Aorta (tissue), 5 donors: ENCODE results near the gene SIPA1. TPM values are rescaled to one million over a fixed set of nuclear protein-coding genes. Genes with fewer than 3 reads are reported as not detected.
A peak's percentile ranks its signal among the peaks of the same experiment; 100 is the strongest.
"Not testable (repeated sequence)": the region's sequence is repeated elsewhere in the genome, so short reads cannot be mapped to it uniquely, and the experiment has no call there.

ENCODE experiments used
- ATAC-seq: fragments of 200-7000 bp; cut with Tn5 transposase; one replicate; pipeline ENCODE4 v1.9.1; 2022; ENCODE audit warnings: moderate library complexity; ENCODE audit not compliant: low FRiP score
- DNase-seq, 2 donors: peaks; one replicate each; pipeline ENCODE4 v3.0.0-alpha.2; 2020
- H3K27ac ChIP-seq, 2 donors: one replicate each; pipeline ENCODE4 v1.5.1; 2013; ENCODE audit warnings: low read length in 2 of 2, mild to moderate bottlenecking in 2 of 2, moderate library complexity in 2 of 2, control low read depth in 1 of 2, inconsistent platforms in 1 of 2, low read depth in 1 of 2
- H3K27me3 ChIP-seq, 2 donors: one replicate each; pipeline ENCODE4 v1.6.1; 2013; ENCODE audit warnings: control low read depth in 1 of 2, low read length in 1 of 2, mild to moderate bottlenecking in 1 of 2, moderate library complexity in 1 of 2; ENCODE audit not compliant: insufficient read depth in 2 of 2, control insufficient read depth in 1 of 2
- H3K36me3 ChIP-seq, 2 donors: one replicate each; pipeline ENCODE4 v1.6.1; 2013; ENCODE audit warnings: control low read depth in 1 of 2, low read length in 1 of 2, mild to moderate bottlenecking in 1 of 2; ENCODE audit not compliant: insufficient read depth in 2 of 2, control insufficient read depth in 1 of 2
- H3K4me1 ChIP-seq, 2 donors: one replicate each; pipeline ENCODE4 v1.6.1; 2013; ENCODE audit warnings: low read length in 2 of 2, control low read depth in 1 of 2, mild to moderate bottlenecking in 1 of 2, moderate library complexity in 1 of 2; ENCODE audit not compliant: insufficient read depth in 2 of 2, control insufficient read depth in 1 of 2
- H3K4me3 ChIP-seq, 2 donors: one replicate each; pipeline ENCODE4 v1.5.1; 2013; ENCODE audit warnings: low read length in 2 of 2, control low read depth in 1 of 2, mild to moderate bottlenecking in 1 of 2
- H3K9me3 ChIP-seq: one replicate; pipeline ENCODE4 v1.6.1; 2013; ENCODE audit warnings: mild to moderate bottlenecking, low read length; ENCODE audit not compliant: control insufficient read depth
- WGBS, 2 donors: extraction: QIAGEN DNeasy Blood & Tissue Kit; methylation state at CpG; one replicate each; pipeline ENCODE4 v1.1.7; 2013; 5-methylcytosine and 5-hydroxymethylcytosine counted together
- intact Hi-C, 2 donors: fragments of 100-400 bp; cut with DNase I; formaldehyde crosslinking; loops; one replicate each; pipeline versions ENCODE4 v1.14.2 to v1.15.0; 2022
- polyA plus RNA-seq, 2 donors: library from polyadenylated mRNA; stranded (reverse); fragments of 200-250 nt; gene quantifications; one replicate each; pipeline ENCODE4 v1.2.3, GENCODE V29; 2013
- total RNA-seq, 2 donors: library from RNA; stranded (reverse); fragmentation: NEBNext Ultra II Directional; extraction: Animal tissue kit (Norgen Biotek cat#: 25700); gene quantifications; one replicate each; pipeline ENCODE4 v1.2.1, GENCODE V29; 2021
- donor health status: healthy with polysubstance abuse.
- donor health status: Bipolar disorder and iron deficiency.
- donor health status: DM: no; HTN: no; CAD: no.
- donor health status: DM: no; HTN: no; CAD: no.
- donor health status: DM: yes; HTN: yes; CAD: no.

SIPA1 gene
- total and polyA plus RNA-seq, 4 donors: 25.2 to 147 (median 71.0) TPM

GRCh38 chr11:65636108-65637031 is 1.5 kb upstream of the SIPA1 start:
- ATAC-seq: no peak
- Histone ChIP-seq H3K9me3 (no peaks in the 10 kb centered on the region), H3K27me3 (no peaks in the 10 kb centered on the region), H3K4me1 (no peaks in the 10 kb centered on the region), H3K36me3 (peaks cover 0 to 6% of the 10 kb centered on the region in 2 donors), H3K27ac (no peak overlapping the region), H3K4me3 (no peak overlapping the region)
- intact Hi-C loops: no loop called here
- DNase-seq: no peak
- 92% methylated on average over 26 to 28 of the region's 28 CpGs for WGBS, 2 donors

GRCh38 chr11:65637032-65637557 is 806 bp upstream of the SIPA1 start:
- no peak overlapping the region for H3K4me3 ChIP-seq
- H3K9me3 ChIP-seq: no peaks in the 10 kb centered on the region
- 89 to 92% methylated on average over 3 of the region's 3 CpGs for WGBS, 2 donors
- intact Hi-C loops: no loop called here
- H3K36me3 ChIP-seq: peaks cover 0 to 6% of the 10 kb centered on the region in 2 donors
- no peaks in the 10 kb centered on the region for H3K27me3 ChIP-seq
- ATAC-seq (no peak), DNase-seq (no peak)
- no peaks in the 10 kb centered on the region for H3K4me1 ChIP-seq
- no peak overlapping the region for H3K27ac ChIP-seq

GRCh38 chr11:65639228-65639597 is 1.3 kb downstream of the SIPA1 start:
- ATAC-seq, H3K36me3 ChIP-seq, DNase-seq, H3K4me1 ChIP-seq, intact Hi-C loops, H3K27me3 ChIP-seq, H3K27ac ChIP-seq, H3K9me3 ChIP-seq, H3K4me3 ChIP-seq: not testable (repeated sequence)
- WGBS, 2 donors: 93 to 95% methylated on average over 9 of the region's 9 CpGs

GRCh38 chr11:65639623-65640482 is 2.0 kb downstream of the SIPA1 start:
- H3K4me1 ChIP-seq: no peaks in the 10 kb centered on the region
- intact Hi-C loops: no loop called here
- no peak overlapping the region for H3K4me3 ChIP-seq

GRCh38 chr11:65640483-65641296 is 2.8 kb downstream of the SIPA1 start:
- whole genome bisulfite sequencing, 2 donors: 89 to 92% methylated on average over 34 to 35 of the region's 35 CpGs
- H3K9me3 ChIP-seq: no peaks in the 10 kb centered on the region
- no peak for ATAC-seq
- no peaks in the 10 kb centered on the region for H3K36me3 ChIP-seq
- no peaks in the 10 kb centered on the region for H3K4me1 ChIP-seq
- no peaks in the 10 kb centered on the region for H3K27me3 ChIP-seq
- peak in 1 of 2 donors; percentile 88 for DNase-seq
- H3K27ac ChIP-seq: no peak overlapping the region
- intact Hi-C loops: no loop called here
- no peak overlapping the region for H3K4me3 ChIP-seq

More at GRCh38 chr11:65639623-65640482, 2.0 kb downstream of the SIPA1 start:
- peaks cover 0 to 2% of the 10 kb centered on the region in 2 donors for H3K36me3 ChIP-seq
- no peaks in the 10 kb centered on the region for H3K27me3 ChIP-seq
- no peak overlapping the region for H3K27ac ChIP-seq
- H3K9me3 ChIP-seq: no peaks in the 10 kb centered on the region
- WGBS, 2 donors: 79 to 84% methylated on average over 8 of the region's 8 CpGs
- DNase-seq: no peak
- no peak for ATAC-seq

GRCh38 chr11:65641297-65642013 is 3.6 kb downstream of the SIPA1 start:
- H3K36me3 ChIP-seq: no peaks in the 10 kb centered on the region
- no peaks in the 10 kb centered on the region for H3K4me1 ChIP-seq
- H3K9me3 ChIP-seq: no peaks in the 10 kb centered on the region
- DNase-seq: no peak
- no peaks in the 10 kb centered on the region for H3K27me3 ChIP-seq
- intact Hi-C loops: no loop called here
- ATAC-seq: no peak
- 89 to 90% methylated on average over 16 of the region's 16 CpGs for WGBS, 2 donors
- H3K4me3 ChIP-seq: no peak overlapping the region
- H3K27ac ChIP-seq: no peak overlapping the region

GRCh38 chr11:65642014-65642671 is 4.2 kb downstream of the SIPA1 start:
- ATAC-seq (no peak), DNase-seq (no peak)
- WGBS, 2 donors: 57 to 61% methylated on average over 48 to 49 of the region's 49 CpGs
- Histone ChIP-seq H3K27me3 (no peaks in the 10 kb centered on the region), H3K9me3 (no peaks in the 10 kb centered on the region), H3K27ac (no peak overlapping the region), H3K4me3 (no peak overlapping the region), H3K36me3 (no peaks in the 10 kb centered on the region), H3K4me1 (no peaks in the 10 kb centered on the region)
- intact Hi-C loops: no loop called here
